HG02763 (cell line): ENCODE measurements around the gene CPNE2.

ENCODE experiments used
- ATAC-seq: cut with Tn5 transposase; IDR thresholded peaks from one replicate; pipeline ENCODE4 v1.9.1; 2021; ENCODE audit warnings: mild to moderate bottlenecking, moderate library complexity; ENCODE audit not compliant: unreplicated experiment

Gene CPNE2

GRCh38 chr16:57141822-57142631 is 49.6 kb downstream of the CPNE2 start:
- ATAC-seq: no peak

GRCh38 chr16:57143149-57143921 is 51.0 kb downstream of the CPNE2 start:
- ATAC-seq: no peak

GRCh38 chr16:57144027-57144426 is 51.6 kb downstream of the CPNE2 start:
- no peak for ATAC-seq

GRCh38 chr16:57145046-57146021 is 53.0 kb downstream of the CPNE2 start:
- ATAC-seq: no peak

GRCh38 chr16:57146040-57146647 is 53.8 kb downstream of the CPNE2 start:
- no peak for ATAC-seq

GRCh38 chr16:57146735-57147134 is 54.4 kb downstream of the CPNE2 start:
- no peak for ATAC-seq

- ATAC-seq: no peak
These were observed 55.2 kb downstream of the CPNE2 start for GRCh38 chr16:57147381-57148221.

- no peak for ATAC-seq
These were observed 56.1 kb downstream of the CPNE2 start for GRCh38 chr16:57148481-57148880.

GRCh38 chr16:57149391-57149790 is 57.0 kb downstream of the CPNE2 start:
- no peak for ATAC-seq

- no peak for ATAC-seq
These were observed 58.4 kb downstream of the CPNE2 start for GRCh38 chr16:57150682-57151330.

- no peak for ATAC-seq
These were observed 59.0 kb downstream of the CPNE2 start for GRCh38 chr16:57151369-57151768.

GRCh38 chr16:57152096-57153093 is 60.0 kb downstream of the CPNE2 start:
- no peak for ATAC-seq

- no peak for ATAC-seq
These were observed 61.5 kb downstream of the CPNE2 start for GRCh38 chr16:57153841-57154240.

GRCh38 chr16:57155702-57156350 is 63.4 kb downstream of the CPNE2 start:
- ATAC-seq: no peak

- no peak for ATAC-seq
These were observed 63.9 kb downstream of the CPNE2 start for GRCh38 chr16:57156351-57156703.

GRCh38 chr16:57157533-57157932 is 65.2 kb downstream of the CPNE2 start:
- ATAC-seq: no peak

GRCh38 chr16:57159447-57159846 is 67.1 kb downstream of the CPNE2 start:
- no peak for ATAC-seq

- no peak for ATAC-seq
These were observed 71.5 kb downstream of the CPNE2 start for GRCh38 chr16:57163842-57164241.
